GM12875 (cell line): Measurements from ENCODE around the gene MCEE.

Source experiments
- H3K4me3 ChIP-seq: one replicate; pipeline ENCODE4 v1.5.1; 2011; ENCODE audit warnings: low read depth, low read length, control low read depth
- CTCF ChIP-seq: IDR thresholded peaks from 2 replicates; pipeline ENCODE4 v1.5.1; 2011; ENCODE audit warnings: low read depth, mild to moderate bottlenecking, control low read depth, inconsistent platforms, low read length, moderate library complexity, borderline replicate concordance; ENCODE audit not compliant: insufficient read depth

The MCEE gene

GRCh38 chr2:71155846-71156245 lies 25.8 kb upstream of the MCEE start:
- no peak overlapping the region for H3K4me3 ChIP-seq
- no peak for TF ChIP-seq CTCF

- TF ChIP-seq CTCF: peak; percentile 75
- no peak overlapping the region for H3K4me3 ChIP-seq
Measured at GRCh38 chr2:71154798-71155197, 24.8 kb upstream of the MCEE start.

GRCh38 chr2:71154279-71154678 lies 24.2 kb upstream of the MCEE start:
- H3K4me3 ChIP-seq: no peak overlapping the region
- TF ChIP-seq CTCF: no peak

GRCh38 chr2:71153585-71154224 lies 23.7 kb upstream of the MCEE start:
- no peak for TF ChIP-seq CTCF
- no peak overlapping the region for H3K4me3 ChIP-seq

GRCh38 chr2:71151620-71152019 lies 21.6 kb upstream of the MCEE start:
- no peak overlapping the region for H3K4me3 ChIP-seq
- no peak for TF ChIP-seq CTCF

- no peak for TF ChIP-seq CTCF
- H3K4me3 ChIP-seq: no peak overlapping the region
Measured at GRCh38 chr2:71150082-71150816, 20.2 kb upstream of the MCEE start.

GRCh38 chr2:71148506-71149063 lies 18.6 kb upstream of the MCEE start:
- H3K4me3 ChIP-seq: no peak overlapping the region
- no peak for TF ChIP-seq CTCF
